Heart left ventricle (tissue), 13 donors: ENCODE measurements around the gene DRAM2.

ENCODE experiments used
- POLR2A ChIP-seq, 2 donors: fragments of 450-650 bp; IDR thresholded peaks; one replicate each; pipeline ENCODE4 v1.6.1; 2017; ENCODE audit warnings: antibody characterized with exemption in 2 of 2, mild to moderate bottlenecking in 2 of 2, moderate library complexity in 2 of 2
- TF ChIP-seq, protein P1 (sequence below), 12 donors: fragments of 200-600 bp; sonication (generic) in 4 of 12; IDR thresholded peaks; one replicate each; pipeline versions ENCODE4 v1.5.0 to v1.8.0; 2018 to 2022; ENCODE audit warnings: antibody characterized with exemption in 12 of 12, mild to moderate bottlenecking in 5 of 12
- donor health status: ischemic (EF 13 %, LVEDD 7.1; RV severe dilation, severe dysfunction).
- donor health status: DM: no; HTN: yes; CAD: no.
- donor health status: DM: no; HTN: no; CAD: no.
- donor health status: ischemic (EF 25% LVEDD 6.9; RV normal size, moderate dysfunction).
- donor health status: ischemic (EF 25% LVEDD 5.7; RV mildly dilated, moderate dysfunction).
- donor health status: ischemic (EF 35%, LVEDD 5.7; RV mildly dilated, moderate dysfunction).
- donor health status: nonischemic (EF 11% LVEDD 7.7; RV severe dilation, severe dysfunction).
- donor health status: DM: yes; HTN: yes; CAD: no.
- donor health status: PGD.
- donor health status: ischemic (EF 29% LVEDD 5.4; RV normal size, mild dysfunction).
- donor health status: nonischemic (EF 23%, LVEDD 6.1; RV moderate dilation, normal function).

DNA sequence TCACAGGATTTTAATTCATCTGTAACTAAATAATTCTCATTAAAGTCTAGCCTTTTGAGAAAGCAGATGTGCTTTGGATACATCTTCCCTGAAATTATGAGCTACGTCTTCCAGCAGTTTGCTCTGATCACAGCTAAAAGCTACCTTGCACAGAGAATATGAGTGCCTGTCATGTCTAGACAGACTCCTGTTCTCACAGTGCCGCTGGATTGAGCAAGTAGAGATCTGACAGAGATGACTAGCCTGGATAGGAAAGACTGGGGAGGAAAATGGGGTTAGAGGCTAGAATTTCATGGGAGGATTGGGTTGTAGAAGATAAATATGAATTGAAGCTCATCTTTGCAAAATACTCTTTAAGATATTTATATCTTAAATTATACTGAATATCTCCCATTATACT is 24.3 kb upstream of the DRAM2 start:
- no peak for TF ChIP-seq POLR2A (IDR thresholded peaks at IDR 0.05)
- TF ChIP-seq, protein P1, sequence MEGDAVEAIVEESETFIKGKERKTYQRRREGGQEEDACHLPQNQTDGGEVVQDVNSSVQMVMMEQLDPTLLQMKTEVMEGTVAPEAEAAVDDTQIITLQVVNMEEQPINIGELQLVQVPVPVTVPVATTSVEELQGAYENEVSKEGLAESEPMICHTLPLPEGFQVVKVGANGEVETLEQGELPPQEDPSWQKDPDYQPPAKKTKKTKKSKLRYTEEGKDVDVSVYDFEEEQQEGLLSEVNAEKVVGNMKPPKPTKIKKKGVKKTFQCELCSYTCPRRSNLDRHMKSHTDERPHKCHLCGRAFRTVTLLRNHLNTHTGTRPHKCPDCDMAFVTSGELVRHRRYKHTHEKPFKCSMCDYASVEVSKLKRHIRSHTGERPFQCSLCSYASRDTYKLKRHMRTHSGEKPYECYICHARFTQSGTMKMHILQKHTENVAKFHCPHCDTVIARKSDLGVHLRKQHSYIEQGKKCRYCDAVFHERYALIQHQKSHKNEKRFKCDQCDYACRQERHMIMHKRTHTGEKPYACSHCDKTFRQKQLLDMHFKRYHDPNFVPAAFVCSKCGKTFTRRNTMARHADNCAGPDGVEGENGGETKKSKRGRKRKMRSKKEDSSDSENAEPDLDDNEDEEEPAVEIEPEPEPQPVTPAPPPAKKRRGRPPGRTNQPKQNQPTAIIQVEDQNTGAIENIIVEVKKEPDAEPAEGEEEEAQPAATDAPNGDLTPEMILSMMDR (IDR thresholded peaks at IDR 0.05), result no peak
